ENCODE measurements around the gene FRMD5. TPM values are rescaled to one million over a fixed set of nuclear protein-coding genes. Genes with fewer than 3 reads are reported as not detected.

FRMD5 gene
- total RNA-seq, 1 experiment from 2014 or later = 3.9 TPM

DNA sequence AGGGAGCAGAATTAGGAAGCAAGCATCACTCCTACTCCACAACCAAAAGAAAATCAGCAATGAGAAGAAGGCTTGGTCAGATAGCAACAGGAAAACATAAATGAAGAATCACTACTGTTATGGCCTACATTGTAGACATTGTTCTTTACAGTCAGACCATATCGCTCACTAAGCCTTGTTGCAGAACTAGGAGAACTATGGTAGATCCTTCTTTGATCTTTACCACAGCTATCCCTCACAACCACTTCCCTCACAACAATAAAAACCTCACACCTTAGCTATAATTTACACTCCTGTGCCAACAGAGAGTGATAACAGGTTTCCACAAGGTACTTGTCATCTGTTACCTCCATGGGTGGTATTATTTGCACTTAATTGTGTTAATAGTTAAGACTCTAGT is 241.7 kb downstream of the FRMD5 start:
- H3K4me3 Mint-ChIP-seq = no peak overlapping the region
- H3K27ac Mint-ChIP-seq = no peak overlapping the region
- H3K9me3 ChIP-seq (ENCODE audit: control insufficient read depth, low read depth, low read length) = no peaks in the 10 kb centered on the region

More for the DNA sequence above, 241.7 kb downstream of the FRMD5 start:
- Histone ChIP-seq H3K23ac (ENCODE audit: insufficient read length, low read depth, low read length) (no peak overlapping the region), H3K14ac (ENCODE audit: insufficient read depth, low read length) (no peak overlapping the region), H3K27me3 (ENCODE audit: insufficient read depth, low read length) (no peaks in the 10 kb centered on the region), H2BK20ac (ENCODE audit: low read depth, low read length, poor library complexity, severe bottlenecking) (no peak overlapping the region), H3K23me2 (ENCODE audit: insufficient read length, low read depth, low read length, poor library complexity, severe bottlenecking) (no peaks in the 10 kb centered on the region), H4K5ac (ENCODE audit: insufficient read length, low read depth, low read length) (no peak overlapping the region), H4K91ac (ENCODE audit: insufficient read length, low read depth, low read length) (no peak overlapping the region), H3K18ac (ENCODE audit: insufficient read length, low read depth, low read length) (no peak overlapping the region), H2BK120ac (ENCODE audit: low read depth, low read length, poor library complexity, severe bottlenecking) (no peak overlapping the region), H4K8ac (replicated peaks; ENCODE audit: insufficient read length, low read depth, low read length) (no peak overlapping the region), H3K9ac (ENCODE audit: extremely low read depth, insufficient read length, low read length) (no peak overlapping the region), H3K27ac (ENCODE audit: insufficient read length, low read depth, low read length) (no peak overlapping the region), H3K4me1 (ENCODE audit: insufficient read depth, low read length) (no peaks in the 10 kb centered on the region; the same call in 1 of the 2 replicates), H2BK15ac (ENCODE audit: low read depth, low read length) (no peak overlapping the region), H2BK12ac (ENCODE audit: insufficient read length, low read depth, low read length) (no peak overlapping the region), H3K79me2 (ENCODE audit: insufficient read depth, low read length) (no peaks in the 10 kb centered on the region), H3K79me1 (ENCODE audit: insufficient read depth, low read depth, low read length, poor library complexity, severe bottlenecking) (no peaks in the 10 kb centered on the region), H3K56ac (ENCODE audit: insufficient read length, low read depth, low read length) (no peak overlapping the region), H3T11ph (ENCODE audit: low read length) (no peak overlapping the region), H3K4me2 (ENCODE audit: insufficient read depth, insufficient read length, low read length) (no peak overlapping the region), H4K20me1 (ENCODE audit: control insufficient read depth, insufficient read depth, insufficient read length) (no peaks in the 10 kb centered on the region), H2AFZ (ENCODE audit: low read length) (no peak overlapping the region), H2BK5ac (ENCODE audit: insufficient read length, low read length) (no peak overlapping the region), H2AK5ac (ENCODE audit: insufficient read length, low read length) (no peak overlapping the region), H3K4ac (ENCODE audit: low read depth, low read length) (no peak overlapping the region)
- no peaks in the 10 kb centered on the region for H3K9me3 Mint-ChIP-seq
- H3K27me3 Mint-ChIP-seq (ENCODE audit: low read depth) = no peaks in the 10 kb centered on the region; the same call in 1 of the 2 replicates
- WGBS (ENCODE audit: extremely low coverage, insufficient read length, low lambda C conversion rate) = no CpG with 5 or more reads among the region's 1 CpG
- peaks cover 6 to 18% of the 10 kb centered on the region in 2 experiments for H3K4me1 Mint-ChIP-seq
- TF ChIP-seq, protein P1, sequence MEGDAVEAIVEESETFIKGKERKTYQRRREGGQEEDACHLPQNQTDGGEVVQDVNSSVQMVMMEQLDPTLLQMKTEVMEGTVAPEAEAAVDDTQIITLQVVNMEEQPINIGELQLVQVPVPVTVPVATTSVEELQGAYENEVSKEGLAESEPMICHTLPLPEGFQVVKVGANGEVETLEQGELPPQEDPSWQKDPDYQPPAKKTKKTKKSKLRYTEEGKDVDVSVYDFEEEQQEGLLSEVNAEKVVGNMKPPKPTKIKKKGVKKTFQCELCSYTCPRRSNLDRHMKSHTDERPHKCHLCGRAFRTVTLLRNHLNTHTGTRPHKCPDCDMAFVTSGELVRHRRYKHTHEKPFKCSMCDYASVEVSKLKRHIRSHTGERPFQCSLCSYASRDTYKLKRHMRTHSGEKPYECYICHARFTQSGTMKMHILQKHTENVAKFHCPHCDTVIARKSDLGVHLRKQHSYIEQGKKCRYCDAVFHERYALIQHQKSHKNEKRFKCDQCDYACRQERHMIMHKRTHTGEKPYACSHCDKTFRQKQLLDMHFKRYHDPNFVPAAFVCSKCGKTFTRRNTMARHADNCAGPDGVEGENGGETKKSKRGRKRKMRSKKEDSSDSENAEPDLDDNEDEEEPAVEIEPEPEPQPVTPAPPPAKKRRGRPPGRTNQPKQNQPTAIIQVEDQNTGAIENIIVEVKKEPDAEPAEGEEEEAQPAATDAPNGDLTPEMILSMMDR (conservative IDR thresholded peaks at IDR 0.05) = no peak
- no peaks in the 10 kb centered on the region for H3K36me3 Mint-ChIP-seq (ENCODE audit: insufficient read depth in 1 of 3, low read depth in 3 of 3)
- DNase-seq = no peak
